K562 (cell line): Measurements from ENCODE around the gene NECAB3. TPM values are rescaled to one million over a fixed set of nuclear protein-coding genes. Genes with fewer than 3 reads are reported as not detected.

Source experiments
- BHLHE40 ChIP-seq: IDR thresholded peaks from 2 replicates; pipeline ENCODE4 v1.6.1; 2011; ENCODE audit warnings: low read length, improper control_type of control experiment
- EP400 ChIP-seq: fragments of 450-650 bp; IDR thresholded peaks from 2 replicates; pipeline ENCODE4 v1.6.1; 2017; ENCODE audit warnings: antibody characterized with exemption, mild to moderate bottlenecking, moderate library complexity
- EZH2 ChIP-seq: IDR thresholded peaks from 2 replicates; pipeline ENCODE4 v1.6.1; 2012; ENCODE audit warnings: low read depth, mild to moderate bottlenecking, inconsistent platforms, low read length, borderline replicate concordance
- GABPB1 ChIP-seq: sonication (generic); formaldehyde crosslinking; IDR thresholded peaks from 2 replicates; pipeline ENCODE4 v1.8.0; 2022; ENCODE audit warnings: mild to moderate bottlenecking, missing genetic modification reagents
- GATA2 ChIP-seq: sonication (generic); formaldehyde crosslinking; IDR thresholded peaks from 2 replicates; pipeline ENCODE4 v1.4.0; 2020; ENCODE audit warnings: mild to moderate bottlenecking, missing genetic modification reagents
- HCFC1 ChIP-seq: IDR thresholded peaks from 2 replicates; pipeline ENCODE4 v1.6.1; 2012; ENCODE audit warnings: low read depth, low read length, improper control_type of control experiment
- KDM5B ChIP-seq: fragments of 200-600 bp; sonication (generic); IDR thresholded peaks from 2 replicates; pipeline ENCODE4 v1.6.1; 2012; ENCODE audit warnings: low read depth, mild to moderate bottlenecking, moderate library complexity, low read length, control low read depth, inconsistent platforms; ENCODE audit not compliant: insufficient replicate concordance
- MTA2 ChIP-seq: fragments of 450-650 bp; IDR thresholded peaks from 2 replicates; pipeline ENCODE4 v1.6.1; 2016; ENCODE audit warnings: low read depth
- MYC ChIP-seq, 2 experiments: fragments of 250-450 bp in 1 of 2; sonication (Bioruptor Pico) in 1 of 2; IDR thresholded peaks; 2 replicates each; pipeline versions ENCODE4 v1.5.1 to v1.6.1; 2012 to 2021; ENCODE audit warnings: low read depth in 2 of 2, borderline replicate concordance in 1 of 2, improper control_type of control experiment in 1 of 2, low read length in 1 of 2, mild to moderate bottlenecking in 1 of 2, moderate library complexity in 1 of 2
- NRF1 ChIP-seq, 2 experiments: fragments of 450-650 bp; IDR thresholded peaks in 1 of 2; conservative IDR thresholded peaks in 1 of 2; 2 replicates each; pipeline ENCODE4 v1.6.1; 2014; ENCODE audit warnings: mild to moderate bottlenecking in 2 of 2
- OTX1 ChIP-seq: fragments of 450-650 bp; formaldehyde crosslinking; IDR thresholded peaks from 2 replicates; pipeline ENCODE4 v1.4.0; 2022; ENCODE audit warnings: mild to moderate bottlenecking
- PHF20 ChIP-seq: fragments of 450-650 bp; IDR thresholded peaks from 2 replicates; pipeline ENCODE4 v1.6.1; 2018; ENCODE audit not compliant: partially characterized antibody
- PURB ChIP-seq: sonication (generic); formaldehyde crosslinking; IDR thresholded peaks from 2 replicates; pipeline ENCODE4 v1.9.0; 2021; ENCODE audit warnings: low read depth, mild to moderate bottlenecking, missing genetic modification reagents
- SOX6 ChIP-seq: fragments of 450-650 bp; IDR thresholded peaks from 2 replicates; pipeline ENCODE4 v1.6.1; 2014; ENCODE audit warnings: mild to moderate bottlenecking
- TRIM25 ChIP-seq: fragments of 450-650 bp; IDR thresholded peaks from 2 replicates; pipeline ENCODE4 v1.7.0; 2016; ENCODE audit warnings: borderline replicate concordance
- ZNF175 ChIP-seq: fragments of 200-800 bp; sonication (Bioruptor generic); IDR thresholded peaks from 2 replicates; pipeline ENCODE4 v1.6.1; 2016; ENCODE audit warnings: low read depth, mild to moderate bottlenecking, missing genetic modification characterization, missing compliant biosample characterization
- ZNF280A ChIP-seq: fragments of 450-650 bp; IDR thresholded peaks from 2 replicates; pipeline ENCODE4 v1.6.1; 2018; ENCODE audit warnings: mild to moderate bottlenecking, low read depth; ENCODE audit not compliant: partially characterized antibody
- ZNF384 ChIP-seq: IDR thresholded peaks from 2 replicates; pipeline ENCODE4 v1.6.1; 2012; ENCODE audit warnings: low read depth, low read length, improper control_type of control experiment
- ZNF589 ChIP-seq: fragments of 200-800 bp; sonication (Bioruptor generic); IDR thresholded peaks from 2 replicates; pipeline ENCODE4 v1.6.1; 2016; ENCODE audit warnings: low read depth, missing genetic modification characterization, missing compliant biosample characterization
- polyA plus RNA-seq, 8 experiments: library from polyadenylated mRNA; depleted of rRNA in 4 of 8; stranded (reverse) in 5 of 8; unstranded in 3 of 8; fragments of >200 nt; fragmentation: Nextera tagmentation in 2 of 8; fragmentation: Illumina TruSeq in 1 of 8; extraction: Ambion mirVana in 2 of 8; extraction: Trizol in 1 of 8; gene quantifications; 2 replicates each; pipeline versions ENCODE4 v1.2.1 to v1.2.3, GENCODE V29; 2011 to 2014; ENCODE audit warnings: inconsistent platforms in 1 of 8, missing spikeins in 1 of 8
- total RNA-seq, 7 experiments: library from RNA; depleted of rRNA in 6 of 7; stranded (reverse); fragments of >200 nt in 6 of 7; fragmentation: Illumina TruSeq in 2 of 7; extraction: Trizol in 2 of 7; gene quantifications; 2 replicates each; pipeline versions ENCODE4 v1.2.1 to v1.2.3, GENCODE V29; 2011 to 2021; ENCODE audit warnings: low replicate concordance in 1 of 7
- TF ChIP-seq, protein P1 (sequence below): IDR thresholded peaks from 2 replicates; pipeline ENCODE4 v1.6.1; 2011; ENCODE audit warnings: borderline replicate concordance, low read depth, mild to moderate bottlenecking, moderate library complexity, low read length; ENCODE audit not compliant: insufficient read depth, poor library complexity, severe bottlenecking
- TF ChIP-seq, protein P2 (sequence below), 2 experiments: fragments of 450-650 bp in 1 of 2; sonication (generic) in 1 of 2; formaldehyde crosslinking; conservative IDR thresholded peaks; 2 replicates each; pipeline versions ENCODE4 v1.4.0 to v1.8.1; 2020 to 2022; ENCODE audit warnings: mild to moderate bottlenecking in 1 of 2, missing genetic modification reagents in 1 of 2

NECAB3 gene
- total and polyA plus RNA-seq, 9 of the 15 experiments (the other 6 are each of a cell fraction or from before 2014, with no cell fraction given), result 0.94 to 63.3 (median 31.5) TPM

DNA sequence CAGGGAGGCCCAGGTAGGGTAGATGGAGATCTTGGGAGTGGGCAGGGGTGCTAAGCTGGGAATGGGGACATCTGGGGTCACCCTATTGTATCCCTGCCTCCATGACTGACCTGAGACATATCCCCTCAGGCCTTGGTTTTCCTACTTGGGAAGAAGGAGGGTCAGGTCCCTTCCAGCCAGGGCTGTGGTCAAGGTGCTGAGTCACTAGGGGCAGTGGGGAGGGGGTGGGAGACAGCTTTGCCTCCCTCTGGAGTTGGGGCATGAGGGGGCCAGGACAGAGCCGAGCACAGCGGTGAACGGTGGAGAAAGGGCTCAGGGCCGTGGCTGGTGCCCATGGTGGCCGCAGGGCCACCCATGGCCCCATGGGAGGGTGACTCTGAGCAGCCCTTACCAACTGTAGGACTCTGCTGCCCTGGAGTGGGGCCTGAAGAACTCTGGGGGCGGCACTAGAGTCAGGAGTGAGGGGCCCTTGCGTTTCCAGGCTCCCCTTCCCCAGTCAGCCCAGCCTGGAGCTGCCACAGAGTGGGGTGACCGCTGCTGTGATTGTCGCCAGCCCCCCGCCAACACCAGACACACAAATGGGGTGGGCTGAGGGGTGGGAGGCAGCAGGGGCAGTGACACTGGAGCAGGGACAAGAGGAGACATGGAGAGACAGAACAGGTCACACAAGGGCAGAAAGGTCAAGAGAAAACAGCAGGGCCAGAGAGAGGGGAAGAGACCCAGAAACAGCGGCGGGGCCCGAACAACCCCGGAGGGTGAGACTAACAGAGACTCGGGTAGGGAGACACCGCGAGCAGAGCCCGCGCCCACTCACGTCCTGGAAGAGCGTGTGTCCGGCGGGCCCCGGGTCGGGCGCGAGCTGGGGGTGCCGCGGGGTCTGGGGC is 576 bp downstream of the NECAB3 start (continued):
- no peak for TF ChIP-seq ZNF589
- TF ChIP-seq, protein P1, sequence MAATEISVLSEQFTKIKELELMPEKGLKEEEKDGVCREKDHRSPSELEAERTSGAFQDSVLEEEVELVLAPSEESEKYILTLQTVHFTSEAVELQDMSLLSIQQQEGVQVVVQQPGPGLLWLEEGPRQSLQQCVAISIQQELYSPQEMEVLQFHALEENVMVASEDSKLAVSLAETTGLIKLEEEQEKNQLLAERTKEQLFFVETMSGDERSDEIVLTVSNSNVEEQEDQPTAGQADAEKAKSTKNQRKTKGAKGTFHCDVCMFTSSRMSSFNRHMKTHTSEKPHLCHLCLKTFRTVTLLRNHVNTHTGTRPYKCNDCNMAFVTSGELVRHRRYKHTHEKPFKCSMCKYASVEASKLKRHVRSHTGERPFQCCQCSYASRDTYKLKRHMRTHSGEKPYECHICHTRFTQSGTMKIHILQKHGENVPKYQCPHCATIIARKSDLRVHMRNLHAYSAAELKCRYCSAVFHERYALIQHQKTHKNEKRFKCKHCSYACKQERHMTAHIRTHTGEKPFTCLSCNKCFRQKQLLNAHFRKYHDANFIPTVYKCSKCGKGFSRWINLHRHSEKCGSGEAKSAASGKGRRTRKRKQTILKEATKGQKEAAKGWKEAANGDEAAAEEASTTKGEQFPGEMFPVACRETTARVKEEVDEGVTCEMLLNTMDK, result no peak
- no peak for TF ChIP-seq OTX1 (CRISPR knock-in tag)
- no peak for TF ChIP-seq TRIM25
- TF ChIP-seq ZNF384, result no peak
- no peak for TF ChIP-seq PURB (CRISPR knock-in tag)
- TF ChIP-seq PHF20, result no peak
- TF ChIP-seq BHLHE40, result no peak
- TF ChIP-seq GATA2 (CRISPR knock-in tag), result no peak
- no peak; the same call in 1 of the 2 replicates for TF ChIP-seq MYC (IDR thresholded peaks at IDR 0.05; ENCODE audit: low read depth, low read length)
- peak; percentile 32; the same call in 1 of the 2 replicates for TF ChIP-seq MYC (CRISPR knock-in tag; IDR thresholded peaks at IDR 0.05; ENCODE audit: borderline replicate concordance, low read depth)
- TF ChIP-seq ZNF280A, result no peak
- no peak for TF ChIP-seq MTA2
- TF ChIP-seq EP400, result no peak
- 0 out of 2 replicates have a peak, but pooled peaks have one; percentile 17 for TF ChIP-seq GABPB1 (CRISPR knock-in tag)
- TF ChIP-seq, protein P2, sequence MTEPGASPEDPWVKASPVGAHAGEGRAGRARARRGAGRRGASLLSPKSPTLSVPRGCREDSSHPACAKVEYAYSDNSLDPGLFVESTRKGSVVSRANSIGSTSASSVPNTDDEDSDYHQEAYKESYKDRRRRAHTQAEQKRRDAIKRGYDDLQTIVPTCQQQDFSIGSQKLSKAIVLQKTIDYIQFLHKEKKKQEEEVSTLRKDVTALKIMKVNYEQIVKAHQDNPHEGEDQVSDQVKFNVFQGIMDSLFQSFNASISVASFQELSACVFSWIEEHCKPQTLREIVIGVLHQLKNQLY (CRISPR knock-in tag; conservative IDR thresholded peaks at IDR 0.05), result no peak
- TF ChIP-seq EZH2, result no peak
- no peak for TF ChIP-seq SOX6
- no peak for TF ChIP-seq HCFC1
- TF ChIP-seq NRF1 (conservative IDR thresholded peaks at IDR 0.05 in 1 of 2, IDR thresholded peaks at IDR 0.05 in 1 of 2), result no peak
- no peak for TF ChIP-seq KDM5B
- no peak for TF ChIP-seq ZNF175 (CRISPR knock-in tag)
